HG03439 (cell line): ENCODE data around the gene CALY.
A peak's percentile ranks its signal among the peaks of the same experiment; 100 is the strongest.

Source experiments
- ATAC-seq: cut with Tn5 transposase; IDR thresholded peaks from one replicate; pipeline ENCODE4 v1.9.1; 2021; ENCODE audit warnings: mild to moderate bottlenecking, moderate library complexity; ENCODE audit not compliant: unreplicated experiment

The CALY gene

DNA sequence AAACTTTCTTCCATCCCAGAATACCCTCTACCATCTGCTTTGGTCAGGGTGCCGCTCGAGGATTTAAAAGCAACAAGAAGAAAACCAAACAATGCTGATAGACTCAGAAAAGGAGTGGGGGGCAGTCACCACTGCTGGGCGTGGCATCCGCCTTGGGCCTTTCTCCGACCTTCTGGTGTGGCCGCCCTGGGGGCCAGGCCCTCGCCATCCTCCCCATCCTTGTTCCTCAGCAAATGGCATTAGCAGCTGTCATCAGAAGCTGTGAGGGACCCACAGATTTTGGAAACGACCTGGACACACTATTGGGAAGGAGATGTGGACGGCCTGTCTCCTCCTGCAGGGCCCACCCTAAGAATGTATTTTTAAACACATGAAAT is 23.9 kb downstream of the CALY start:
- no peak for ATAC-seq

DNA sequence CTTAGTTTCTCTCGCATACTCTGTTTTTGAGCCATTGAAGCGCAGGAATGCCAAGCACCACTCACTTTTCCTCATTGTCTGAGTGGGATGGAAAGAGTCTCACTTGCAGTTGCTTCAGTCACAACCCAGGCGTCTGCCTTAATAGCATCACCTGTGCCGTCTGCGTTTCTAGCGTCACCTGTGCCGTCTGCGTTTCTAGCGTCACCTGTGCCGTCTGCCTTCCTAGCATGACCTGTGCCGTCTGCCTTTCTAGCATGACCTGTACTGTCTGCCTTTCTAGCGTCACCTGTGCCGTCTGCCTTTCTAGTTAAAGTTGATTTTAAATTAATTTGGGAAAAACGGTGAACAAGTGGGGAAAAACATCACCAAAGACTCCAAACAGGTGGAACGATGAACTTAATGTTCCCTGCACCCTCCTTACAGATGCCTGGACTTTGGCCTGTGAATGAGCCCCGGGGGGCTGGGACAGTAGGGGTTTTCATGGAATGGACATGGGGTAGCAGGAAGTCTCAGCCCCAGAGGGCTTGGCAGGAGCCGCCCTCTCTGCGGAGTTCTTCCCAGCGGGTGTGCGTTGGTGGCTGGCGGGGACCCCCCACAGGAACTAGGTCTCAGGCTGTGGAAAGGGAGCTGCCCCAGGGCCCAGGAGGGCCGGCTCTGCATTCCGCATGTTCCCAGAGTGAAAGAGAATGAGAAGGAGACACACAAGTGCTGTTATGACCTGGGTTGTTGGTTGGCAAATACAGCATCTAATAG is 24.5 kb downstream of the CALY start:
- no peak for ATAC-seq

DNA sequence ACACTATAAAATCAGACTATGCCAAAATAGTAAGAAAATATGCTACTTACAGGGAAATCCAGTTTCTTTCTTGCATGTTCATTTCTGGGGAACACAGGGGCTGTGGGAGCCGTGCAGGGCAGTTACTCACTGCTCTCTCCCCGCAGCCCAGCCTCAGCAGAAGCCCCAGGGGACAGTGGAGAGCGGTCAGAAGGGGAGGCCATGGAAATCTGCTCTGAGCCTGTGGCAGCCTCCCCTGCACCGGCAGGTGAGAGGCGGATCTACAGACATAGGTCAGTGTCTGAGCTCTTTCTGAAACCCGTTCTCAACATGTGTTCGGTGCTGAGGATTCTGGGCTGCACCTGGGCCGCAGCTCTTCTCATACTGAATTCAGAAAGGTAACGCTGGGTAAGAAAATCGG is 25.1 kb downstream of the CALY start:
- ATAC-seq, result no peak

DNA sequence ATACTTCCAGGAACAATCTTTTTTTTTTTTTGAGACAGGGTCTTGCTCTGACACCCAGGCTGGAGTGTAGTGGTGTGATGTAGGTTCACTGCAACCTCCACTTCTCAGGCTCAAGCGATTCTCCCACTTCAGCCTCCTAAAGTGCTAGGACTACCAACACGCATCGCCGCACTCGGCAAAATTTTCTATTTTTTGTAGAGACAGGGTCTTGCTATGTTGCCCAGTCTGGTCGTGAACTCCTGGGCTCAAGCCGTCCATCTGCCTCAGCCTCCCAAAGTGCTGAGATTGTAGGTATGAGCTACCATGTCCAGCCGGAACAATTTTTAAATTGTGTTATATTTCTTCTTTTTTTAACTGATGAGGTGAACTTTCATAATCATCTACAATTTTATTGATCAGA is 25.9 kb downstream of the CALY start:
- ATAC-seq, result no peak

DNA sequence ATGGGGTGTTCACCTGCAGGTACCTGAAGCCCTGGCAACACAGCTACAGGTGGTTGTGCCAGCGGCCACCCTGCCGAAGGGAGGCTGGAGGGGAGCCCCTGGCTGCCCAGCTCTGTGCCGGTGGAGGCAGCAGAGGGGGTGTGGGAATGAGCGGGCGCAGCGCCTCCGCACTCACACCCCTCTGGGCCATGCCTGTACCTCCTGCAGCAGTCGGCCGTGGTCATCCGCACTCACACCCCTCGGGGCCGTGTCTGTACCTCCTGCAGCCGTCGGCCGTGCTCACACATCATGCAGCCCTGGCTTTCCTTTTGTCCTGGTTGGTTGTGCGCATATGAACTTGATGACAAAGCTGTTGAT is 26.3 kb downstream of the CALY start:
- no peak for ATAC-seq

- no peak for ATAC-seq
These were observed 26.8 kb downstream of the CALY start for GRCh38 chr10:133309720-133310398.

- peak; percentile 78 for ATAC-seq
These were observed 27.5 kb downstream of the CALY start for GRCh38 chr10:133309100-133309719.

DNA sequence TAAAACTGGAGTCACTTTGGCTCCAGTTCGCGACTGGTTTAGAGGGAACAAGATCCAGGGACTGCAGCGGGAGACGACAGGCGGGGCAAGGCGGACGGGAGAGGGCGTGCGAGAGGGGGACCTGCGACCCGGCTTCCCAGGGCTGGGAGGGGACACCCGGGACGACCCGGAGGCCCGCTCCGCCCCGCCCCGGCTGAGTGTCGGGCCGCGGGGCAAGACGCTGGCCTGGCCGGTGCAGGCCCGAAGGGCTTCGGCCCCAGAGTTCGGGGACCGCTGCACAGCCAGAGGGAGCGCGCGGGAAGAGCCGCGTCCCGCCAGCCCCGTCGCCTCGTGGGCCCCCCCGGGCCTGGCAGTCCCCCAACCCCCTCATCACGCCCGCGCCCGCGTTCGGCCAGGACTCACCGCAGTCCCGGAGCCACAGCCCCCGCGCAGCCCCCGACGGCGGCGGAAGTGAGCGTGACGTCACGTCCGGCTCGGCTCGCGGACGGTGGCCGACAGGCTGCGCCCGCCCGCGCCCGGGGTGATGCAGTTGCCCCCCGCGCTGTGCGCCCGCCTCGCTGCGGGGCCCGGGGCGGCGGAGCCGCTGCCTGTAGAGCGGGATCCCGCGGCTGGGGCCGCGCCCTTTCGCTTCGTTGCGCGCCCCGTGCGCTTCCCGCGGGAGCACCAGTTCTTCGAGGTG is 28.1 kb downstream of the CALY start, which contains the start of the genes TUBGCP2 and ZNF511:
Gene TUBGCP2 (minus strand): TSS at position 452 of the 679 bp plus-strand sequence. CDS start 5,931 bp downstream, outside the sequence.
Gene ZNF511 (plus strand): TSS at position 494 of the 679 bp plus-strand sequence. CDS start 30 bp downstream, at position 524.
- peak; percentile 79 for ATAC-seq

- peak; percentile 42 for ATAC-seq
These were observed 28.8 kb downstream of the CALY start for GRCh38 chr10:133307776-133308420.

GRCh38 chr10:133306941-133307379 is 29.7 kb downstream of the CALY start:
- ATAC-seq, result no peak

GRCh38 chr10:133306097-133306476 is 30.6 kb downstream of the CALY start:
- ATAC-seq, result no peak

- ATAC-seq, result no peak
These were observed 33.5 kb downstream of the CALY start for GRCh38 chr10:133303206-133303605.

GRCh38 chr10:133302230-133302629 is 34.5 kb downstream of the CALY start:
- ATAC-seq, result no peak

- ATAC-seq, result no peak
These were observed 37.0 kb downstream of the CALY start for GRCh38 chr10:133299738-133300137.

DNA sequence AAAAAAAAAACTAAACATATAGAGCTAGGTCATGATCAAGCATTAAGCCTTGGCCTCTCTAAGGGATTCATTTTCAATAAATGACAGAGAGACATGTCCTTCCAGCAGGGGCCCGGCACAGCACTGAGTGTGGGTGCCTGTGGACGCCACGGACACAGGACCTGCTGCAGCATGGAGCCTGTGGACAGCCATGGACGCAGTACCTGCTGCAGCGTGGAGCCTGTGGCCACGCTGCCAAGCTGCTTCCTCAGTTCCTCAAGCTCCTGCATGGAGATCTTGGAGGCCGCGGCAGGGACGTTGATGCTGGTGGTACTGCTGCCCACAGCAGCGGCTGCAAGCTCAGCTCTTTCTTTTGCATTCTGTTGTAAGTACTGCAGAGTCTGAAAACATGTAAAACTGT is 37.5 kb downstream of the CALY start:
- ATAC-seq, result no peak

- no peak for ATAC-seq
These were observed 38.2 kb downstream of the CALY start for GRCh38 chr10:133298466-133298865.

GRCh38 chr10:133297504-133297903 is 39.2 kb downstream of the CALY start:
- no peak for ATAC-seq

DNA sequence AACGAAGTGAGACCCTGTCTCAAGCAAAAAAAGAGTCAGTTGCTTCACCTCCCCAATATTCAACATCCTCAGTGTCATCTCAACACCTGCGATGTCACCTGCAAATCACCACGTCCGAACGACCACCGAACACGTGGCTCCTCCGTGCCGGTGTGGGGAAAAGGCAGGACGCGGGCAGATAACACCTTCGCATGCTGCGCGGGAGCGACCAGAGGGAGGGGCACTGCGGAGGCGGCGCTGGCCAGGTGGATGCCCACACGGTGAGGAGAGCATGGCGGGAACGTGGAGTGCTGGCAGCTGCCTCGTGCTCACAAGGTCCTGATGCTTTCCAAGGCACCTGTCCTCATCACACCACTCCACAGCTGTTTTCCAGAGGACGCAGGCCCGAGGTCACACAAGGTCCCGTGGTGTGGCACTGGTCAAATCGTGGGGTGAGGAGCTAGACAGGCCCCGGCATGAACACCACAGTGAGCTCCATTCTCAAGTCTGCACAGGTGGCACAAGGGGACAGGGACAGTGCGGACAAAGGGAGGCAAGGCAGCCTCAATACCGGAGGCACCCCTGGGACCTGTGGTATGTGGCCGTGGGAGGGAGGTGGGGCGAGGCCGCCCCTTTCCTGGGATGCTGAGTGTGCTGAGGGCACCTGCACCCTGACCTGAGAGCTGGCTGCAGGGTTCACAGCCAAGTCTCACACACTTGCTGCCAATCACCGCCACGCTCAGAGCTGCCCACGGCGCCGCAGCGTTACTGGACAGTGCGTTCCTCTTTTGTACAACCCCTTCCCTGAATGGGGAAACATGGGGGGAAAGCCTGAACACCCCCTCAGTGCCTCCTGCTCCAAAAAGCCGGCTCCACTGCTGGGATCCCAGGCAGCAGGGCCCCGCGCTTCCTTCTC is 41.0 kb downstream of the CALY start:
- no peak for ATAC-seq

DNA sequence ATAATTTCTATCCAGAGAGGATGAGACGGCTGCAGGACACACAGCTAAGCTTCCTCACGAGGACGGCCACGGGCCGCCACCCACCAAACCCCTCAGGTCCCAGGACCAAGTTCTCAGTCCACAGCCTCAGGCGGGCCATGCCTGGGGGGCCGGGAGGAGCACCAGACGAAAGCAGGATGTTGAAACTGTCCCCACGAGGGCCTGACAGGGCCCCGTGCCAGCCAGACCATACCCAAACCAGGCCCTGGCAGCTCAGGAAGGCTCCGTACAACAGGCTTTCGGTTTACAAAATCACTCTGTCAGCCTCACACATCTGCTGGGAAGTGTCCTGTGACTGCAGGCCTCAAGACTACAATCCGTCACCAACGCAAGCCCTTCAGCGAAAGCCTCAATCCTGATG is 42.5 kb downstream of the CALY start:
- no peak for ATAC-seq

DNA sequence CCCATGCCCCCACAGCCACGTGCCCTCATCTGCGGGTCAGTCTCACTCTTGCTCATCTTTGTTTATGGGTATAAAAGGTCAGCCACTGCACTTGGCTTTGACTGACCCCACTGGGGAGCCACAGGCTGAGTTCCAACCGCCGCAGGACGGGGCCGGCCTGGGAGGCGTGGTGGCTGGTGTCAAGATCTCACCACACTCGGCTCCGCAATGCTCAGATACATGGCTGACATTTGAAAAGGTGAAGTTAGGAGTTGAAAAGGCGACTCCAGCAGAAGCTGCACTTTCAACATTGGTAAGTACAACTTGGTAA is 42.9 kb downstream of the CALY start:
- no peak for ATAC-seq
